Progenitor cell of endocrine pancreas (in vitro differentiated cells): ENCODE measurements around the gene TMEFF2. TPM values are rescaled to one million over a fixed set of nuclear protein-coding genes. Genes with fewer than 3 reads are reported as not detected.

Source experiments
- DNase-seq: peaks from one replicate; pipeline ENCODE4 v3.0.0; 2021; ENCODE audit warnings: low spot score; ENCODE audit not compliant: unreplicated experiment
- H3K27ac Mint-ChIP-seq: 2 replicates; pipeline ENCODE4 v1.8.0; 2021; ENCODE audit warnings: mild to moderate bottlenecking, moderate library complexity, mixed read lengths
- H3K27me3 Mint-ChIP-seq: 2 replicates; pipeline ENCODE4 v1.8.0; 2021; ENCODE audit warnings: mixed read lengths
- H3K36me3 Mint-ChIP-seq: 2 replicates; pipeline ENCODE4 v1.8.0; 2022; ENCODE audit warnings: mixed read lengths; ENCODE audit not compliant: insufficient read depth
- H3K4me1 Mint-ChIP-seq: 2 replicates; pipeline ENCODE4 v1.8.0; 2021; ENCODE audit warnings: low read depth, mixed read lengths
- H3K4me3 Mint-ChIP-seq: 2 replicates; pipeline ENCODE4 v1.8.0; 2021; ENCODE audit warnings: low read depth, mild to moderate bottlenecking, moderate library complexity, mixed read lengths
- H3K9me3 Mint-ChIP-seq: 2 replicates; pipeline ENCODE4 v1.8.0; 2021; ENCODE audit warnings: low read depth, mixed read lengths
- CTCF ChIP-seq: fragments of 200-600 bp; sonication (generic); IDR thresholded peaks from one replicate; pipeline ENCODE4 v1.5.0; 2021; ENCODE audit warnings: antibody characterized with exemption, mild to moderate bottlenecking; ENCODE audit not compliant: unreplicated experiment
- total RNA-seq: library from RNA; stranded (reverse); gene quantifications from 2 replicates; pipeline ENCODE4 v1.2.1, GENCODE V29; 2021

Gene TMEFF2
- total RNA-seq, 1 donor from 2014 or later = 0.50 TPM

DNA sequence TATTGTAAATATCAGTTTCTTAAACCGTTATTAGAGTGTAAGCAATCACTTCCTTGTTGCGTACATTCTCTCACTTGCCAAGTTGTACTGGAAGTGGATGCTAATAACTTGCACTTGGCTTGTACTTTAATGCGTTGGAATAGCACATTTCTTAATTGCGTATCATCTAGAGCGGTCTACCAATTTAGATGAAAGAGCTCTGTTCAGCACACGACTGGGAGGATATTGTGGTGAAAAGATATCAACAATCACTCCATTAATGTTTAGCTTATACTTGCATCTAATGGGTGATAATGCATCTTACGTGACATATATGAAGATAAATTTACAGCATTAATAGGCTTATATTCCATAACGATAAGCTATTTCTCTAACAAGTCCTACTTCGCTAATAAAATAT lies 11.7 kb upstream of the TMEFF2 start:
- no peaks in the 10 kb centered on the region for H3K9me3 Mint-ChIP-seq
- no peak overlapping the region for H3K4me3 Mint-ChIP-seq
- no peaks in the 10 kb centered on the region for H3K36me3 Mint-ChIP-seq
- H3K4me1 Mint-ChIP-seq = no peaks in the 10 kb centered on the region
- no peak overlapping the region for H3K27ac Mint-ChIP-seq
- peaks cover 14% of the 10 kb centered on the region for H3K27me3 Mint-ChIP-seq
- no peak for TF ChIP-seq CTCF
- no peak for DNase-seq

- no peaks in the 10 kb centered on the region for H3K4me1 Mint-ChIP-seq
- no peaks in the 10 kb centered on the region for H3K9me3 Mint-ChIP-seq
- no peak overlapping the region for H3K4me3 Mint-ChIP-seq
- no peak overlapping the region for H3K27ac Mint-ChIP-seq
- DNase-seq = no peak
- H3K27me3 Mint-ChIP-seq = peaks cover 33% of the 10 kb centered on the region
- no peak for TF ChIP-seq CTCF
- no peaks in the 10 kb centered on the region for H3K36me3 Mint-ChIP-seq
Observed at GRCh38 chr2:192203876-192204275, 9.1 kb upstream of the TMEFF2 start.

DNA sequence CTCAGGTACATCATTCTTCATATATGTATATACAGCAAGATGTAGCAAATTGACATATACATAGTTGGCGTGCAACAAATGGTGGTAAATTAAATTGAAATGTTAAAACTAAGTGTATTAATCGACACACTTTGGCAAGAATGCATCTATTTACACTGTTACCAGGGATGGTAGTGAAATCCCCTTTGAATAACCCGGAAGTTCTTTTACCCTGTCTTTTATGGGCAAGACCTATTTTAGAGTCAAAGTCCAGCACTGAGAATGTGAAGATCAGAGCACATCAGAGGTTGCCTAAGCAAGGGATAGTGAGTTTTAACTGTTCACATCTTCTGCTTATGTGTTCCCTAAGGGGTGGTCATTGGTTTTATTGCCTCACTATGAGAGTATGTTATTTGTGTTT lies 7.6 kb upstream of the TMEFF2 start:
- H3K36me3 Mint-ChIP-seq = no peaks in the 10 kb centered on the region
- no peak overlapping the region for H3K27ac Mint-ChIP-seq
- no peak for TF ChIP-seq CTCF
- no peaks in the 10 kb centered on the region for H3K4me1 Mint-ChIP-seq
- DNase-seq = no peak
- no peak overlapping the region for H3K4me3 Mint-ChIP-seq
- no peaks in the 10 kb centered on the region for H3K9me3 Mint-ChIP-seq
- peaks cover 43% of the 10 kb centered on the region for H3K27me3 Mint-ChIP-seq

- Mint-ChIP-seq H3K36me3 (no peaks in the 10 kb centered on the region), H3K4me3 (no peak overlapping the region), H3K9me3 (no peaks in the 10 kb centered on the region), H3K27me3 (peaks cover 56% of the 10 kb centered on the region), H3K27ac (no peak overlapping the region), H3K4me1 (peaks cover 5% of the 10 kb centered on the region)
- DNase-seq = no peak
- no peak for TF ChIP-seq CTCF
Observed at GRCh38 chr2:192201116-192201515, 6.4 kb upstream of the TMEFF2 start.

DNA sequence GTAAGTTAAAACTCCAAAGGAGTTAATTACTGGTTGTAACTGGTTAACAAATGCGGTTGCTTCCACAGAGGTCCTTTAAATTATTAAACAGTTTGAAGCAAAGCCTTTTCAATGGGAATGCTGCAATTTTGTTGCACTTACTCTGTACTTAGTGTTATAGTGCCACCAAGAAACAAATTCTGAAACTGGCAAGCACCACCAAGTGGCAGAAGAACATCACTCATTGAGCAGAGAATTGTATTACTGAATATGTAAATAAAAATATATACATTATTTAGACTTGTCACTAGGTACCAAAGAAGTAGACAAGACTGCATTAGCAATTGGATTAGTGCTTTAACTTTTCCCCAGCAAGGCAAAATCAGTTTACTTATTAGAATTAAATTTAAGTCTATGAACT lies 2.6 kb upstream of the TMEFF2 start:
- TF ChIP-seq CTCF = no peak
- H3K4me3 Mint-ChIP-seq = no peak overlapping the region
- H3K27me3 Mint-ChIP-seq = peaks cover 85% of the 10 kb centered on the region
- no peak for DNase-seq
- no peaks in the 10 kb centered on the region for H3K36me3 Mint-ChIP-seq
- H3K4me1 Mint-ChIP-seq = peaks cover 18% of the 10 kb centered on the region
- H3K9me3 Mint-ChIP-seq = no peaks in the 10 kb centered on the region
- H3K27ac Mint-ChIP-seq = no peak overlapping the region
